GM10248 (cell line): ENCODE results near the gene OSBP.
"Not testable (repeated sequence)": the region's sequence is repeated elsewhere in the genome, so short reads cannot be mapped to it uniquely, and the experiment has no call there.

ENCODE experiments used
- CTCF ChIA-PET: fragments of 300-600 bp; sonication (Branson Sonifier 250); formaldehyde crosslinking; extraction: SDS; loops from one replicate; lab custom pipeline; 2021; ENCODE audit warnings: antibody characterized with exemption; lab: Yijun Ruan, JAX
- POLR2A ChIA-PET: fragments of 350-650 bp; sonication (Branson Sonifier 250); formaldehyde crosslinking; extraction: SDS; loops from one replicate; lab custom pipeline; 2020; ENCODE audit warnings: antibody characterized with exemption; lab: Yijun Ruan, JAX
- DNase-seq: peaks from one replicate; pipeline ENCODE4 v3.0.0; 2012; ENCODE audit errors: extremely low spot score
- TF ChIP-seq, protein P1 (sequence below): IDR thresholded peaks from 2 replicates; pipeline ENCODE4 v1.5.1; 2012; ENCODE audit warnings: mild to moderate bottlenecking, low read depth; ENCODE audit errors: extremely low read depth, missing control alignments, control extremely low read depth

Gene OSBP

DNA sequence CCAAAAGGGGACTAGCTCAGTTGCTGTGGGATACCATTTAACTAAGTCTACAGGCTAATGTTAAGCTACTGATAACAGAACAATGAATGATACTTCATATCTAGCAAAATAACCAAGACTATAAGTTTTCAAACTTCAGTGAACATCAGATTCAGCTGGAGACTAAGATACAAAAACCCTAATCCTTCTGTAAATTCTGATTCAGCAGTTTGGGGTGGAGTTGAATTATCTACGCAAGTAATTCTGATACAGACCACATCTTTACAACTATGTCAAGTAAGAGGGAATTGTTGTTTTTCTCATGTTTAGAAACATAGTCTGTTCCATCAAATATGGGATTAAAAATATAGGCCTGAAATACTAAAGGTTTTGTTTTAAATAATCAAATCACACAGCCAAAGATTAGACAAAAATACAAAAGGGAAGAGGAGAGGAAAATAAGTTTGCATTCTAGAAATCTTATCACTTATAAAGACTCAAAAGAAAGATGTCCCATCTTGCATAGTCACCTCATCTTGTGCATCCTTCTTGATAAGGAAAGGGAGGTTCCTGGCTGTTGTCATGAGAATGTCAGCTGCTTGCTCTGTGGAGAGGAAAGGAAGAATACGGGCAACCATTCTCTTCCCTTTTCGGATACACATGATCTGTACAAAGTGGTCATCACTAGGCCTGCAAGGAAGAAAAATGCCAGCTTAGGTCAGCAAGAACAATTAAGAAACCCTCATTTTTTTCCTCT is 31.8 kb upstream of the OSBP start:
- no peak for DNase-seq
- ChIA-PET POLR2A (interaction anchor here (0.6 to 0.7 kb wide), 2 partner anchors 17 to 1079 kb away, joined by 3 read pairs; no protein-coding TSS in a partner anchor), CTCF (no interaction called here)
- TF ChIP-seq, protein P1, sequence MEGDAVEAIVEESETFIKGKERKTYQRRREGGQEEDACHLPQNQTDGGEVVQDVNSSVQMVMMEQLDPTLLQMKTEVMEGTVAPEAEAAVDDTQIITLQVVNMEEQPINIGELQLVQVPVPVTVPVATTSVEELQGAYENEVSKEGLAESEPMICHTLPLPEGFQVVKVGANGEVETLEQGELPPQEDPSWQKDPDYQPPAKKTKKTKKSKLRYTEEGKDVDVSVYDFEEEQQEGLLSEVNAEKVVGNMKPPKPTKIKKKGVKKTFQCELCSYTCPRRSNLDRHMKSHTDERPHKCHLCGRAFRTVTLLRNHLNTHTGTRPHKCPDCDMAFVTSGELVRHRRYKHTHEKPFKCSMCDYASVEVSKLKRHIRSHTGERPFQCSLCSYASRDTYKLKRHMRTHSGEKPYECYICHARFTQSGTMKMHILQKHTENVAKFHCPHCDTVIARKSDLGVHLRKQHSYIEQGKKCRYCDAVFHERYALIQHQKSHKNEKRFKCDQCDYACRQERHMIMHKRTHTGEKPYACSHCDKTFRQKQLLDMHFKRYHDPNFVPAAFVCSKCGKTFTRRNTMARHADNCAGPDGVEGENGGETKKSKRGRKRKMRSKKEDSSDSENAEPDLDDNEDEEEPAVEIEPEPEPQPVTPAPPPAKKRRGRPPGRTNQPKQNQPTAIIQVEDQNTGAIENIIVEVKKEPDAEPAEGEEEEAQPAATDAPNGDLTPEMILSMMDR, result no peak

DNA sequence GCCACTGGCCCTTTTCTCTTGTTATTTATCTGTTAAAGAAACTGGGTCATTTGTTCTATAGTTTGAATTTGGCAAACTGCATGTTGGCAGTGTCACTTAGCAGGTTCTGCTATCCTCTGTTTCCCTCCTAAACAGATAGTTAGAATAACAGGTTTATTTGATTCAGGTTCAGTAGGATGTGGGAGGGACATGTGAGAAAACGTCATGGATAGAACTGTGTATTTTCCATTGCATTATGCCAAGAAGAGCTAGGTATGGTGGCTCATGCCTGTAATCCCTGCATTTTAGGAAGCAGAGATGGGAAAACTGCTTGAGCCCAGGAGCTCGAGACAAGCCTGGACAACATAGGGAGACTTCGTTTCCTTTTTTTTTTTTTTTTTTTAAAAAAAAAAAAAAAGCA is 29.0 kb upstream of the OSBP start:
- CTCF ChIA-PET, result interaction anchor here (1.0 kb wide), 1 partner anchor 15 kb away, joined by 3 read pairs; no protein-coding TSS in a partner anchor
- POLR2A ChIA-PET, result interaction anchor here (0.7 kb wide), 1 partner anchor 29 kb away, joined by 3 read pairs; no protein-coding TSS in a partner anchor
- DNase-seq, result no peak
- TF ChIP-seq, protein P1, result no peak

- TF ChIP-seq, protein P1, result no peak
- CTCF ChIA-PET, result interaction anchor here (1.0 to 2.1 kb wide), 4 partner anchors 10 to 32 kb away, joined by 3 to 6 read pairs (median 4); no protein-coding TSS in a partner anchor
- DNase-seq, result no peak
- POLR2A ChIA-PET, result no interaction called here
These were observed 27.8 kb upstream of the OSBP start for GRCh38 chr11:59643390-59643789.

- ChIA-PET CTCF (no interaction called here), POLR2A (no interaction called here)
- DNase-seq, result no peak
- TF ChIP-seq, protein P1, result no peak
These were observed 25.6 kb upstream of the OSBP start for GRCh38 chr11:59641156-59641555.

GRCh38 chr11:59630493-59630892 is 14.9 kb upstream of the OSBP start:
- CTCF ChIA-PET, result interaction anchor here (0.7 to 2.4 kb wide), 3 partner anchors 14 to 19 kb away, joined by 3 to 8 read pairs (median 4); partner anchors contain the start of gene OSBP

GRCh38 chr11:59629996-59630395 is 14.4 kb upstream of the OSBP start:
- CTCF ChIA-PET, result interaction anchor here (0.7 to 2.4 kb wide), 4 partner anchors 14 to 81 kb away, joined by 3 to 8 read pairs (median 4); partner anchors contain the start of gene OSBP
- POLR2A ChIA-PET, result interaction anchor here (0.6 kb wide), 1 partner anchor 17 kb away, joined by 3 read pairs; no protein-coding TSS in a partner anchor
- no peak for DNase-seq
- TF ChIP-seq, protein P1, result no peak

More at GRCh38 chr11:59630493-59630892, 14.9 kb upstream of the OSBP start:
- TF ChIP-seq, protein P1, result no peak
- DNase-seq, result no peak
- POLR2A ChIA-PET, result interaction anchor here (0.6 kb wide), 1 partner anchor 16 kb away, joined by 3 read pairs; no protein-coding TSS in a partner anchor

GRCh38 chr11:59626969-59627368 is 11.4 kb upstream of the OSBP start:
- DNase-seq, POLR2A ChIA-PET, CTCF ChIA-PET: not testable (repeated sequence)
